K562 (cell line): ENCODE measurements around the gene GOSR1. TPM values are rescaled to one million over a fixed set of nuclear protein-coding genes. Genes with fewer than 3 reads are reported as not detected.

Experiments used
- ATAC-seq: fragments of 200-7000 bp; cut with Tn5 transposase; 3 replicates; pipeline ENCODE4 v1.9.1; 2020; ENCODE audit warnings: moderate library complexity
- BruUV-seq: library from RNA; stranded (reverse); fragments of 400-500 nt; replicated peaks from 2 replicates; lab custom pipeline; 2021; lab: Mats Ljungman, UMichigan
- CTCF ChIA-PET: fragments of 300-600 bp; formaldehyde crosslinking; extraction: SDS; loops from one replicate; lab custom pipeline; 2021; ENCODE audit warnings: low intra/inter-chr PET ratio; lab: Yijun Ruan, JAX
- POLR2A ChIA-PET: fragments of 300-600, 350-650 bp; sonication (Branson Sonifier 250); formaldehyde crosslinking; extraction: SDS; loops from one replicate; lab custom pipeline; 2021; ENCODE audit warnings: antibody characterized with exemption, inconsistent platforms; lab: Yijun Ruan, JAX
- DNase-seq, 4 experiments: peaks; one replicate each; pipeline versions ENCODE4 v3.0.0 to v3.0.0-alpha.2; 2011 to 2018; ENCODE audit warnings: low spot score in 3 of 4, mixed read lengths in 3 of 4; ENCODE audit errors: extremely low read depth in 1 of 4
- FAIRE-seq: peaks from 2 replicates; lab custom pipeline; 2011; peaks lifted over from hg19 to GRCh38; lab: Jason Lieb, UNC
- H2AFZ ChIP-seq: 2 replicates; pipeline ENCODE4 v1.6.0; 2011; ENCODE audit warnings: low read depth, low read length, control low read depth, inconsistent platforms
- H3K27ac ChIP-seq: fragments of 200-600 bp; 3 replicates; pipeline ENCODE4 v1.8.0; 2011; ENCODE audit warnings: low read depth, mild to moderate bottlenecking, control low read depth, inconsistent platforms, low read length, moderate library complexity, mixed read lengths; ENCODE audit errors: extremely low read depth
- H3K27me3 ChIP-seq, 2 experiments: fragments of 300-600 bp in 1 of 2; 2 replicates in 1 of 2; 3 replicates in 1 of 2; pipeline versions ENCODE4 v1.6.0 to v1.8.0; 2011; ENCODE audit warnings: inconsistent platforms in 2 of 2, low read length in 2 of 2, mild to moderate bottlenecking in 1 of 2, mixed read lengths in 1 of 2, moderate library complexity in 1 of 2; ENCODE audit not compliant: control insufficient read depth in 2 of 2, insufficient read depth in 2 of 2
- H3K36me3 ChIP-seq: fragments of 300-600 bp; 3 replicates; pipeline ENCODE4 v1.8.0; 2011; ENCODE audit warnings: mild to moderate bottlenecking, low read length, inconsistent platforms; ENCODE audit not compliant: control insufficient read depth, insufficient read depth
- H3K4me1 ChIP-seq, 2 experiments: fragments of 200-600 bp in 1 of 2; replicated peaks in 1 of 2; 2 replicates in 1 of 2; 3 replicates in 1 of 2; pipeline versions ENCODE4 v1.5.1 to v1.8.0; 2011; ENCODE audit warnings: inconsistent platforms in 2 of 2, low read length in 2 of 2, mild to moderate bottlenecking in 1 of 2, mixed read lengths in 1 of 2, moderate library complexity in 1 of 2; ENCODE audit not compliant: control insufficient read depth in 2 of 2, insufficient read depth in 2 of 2
- H3K4me2 ChIP-seq: 2 replicates; pipeline ENCODE4 v1.6.1; 2011; ENCODE audit warnings: low read length, control low read depth, inconsistent platforms, mixed read lengths; ENCODE audit not compliant: insufficient read depth
- H3K4me3 ChIP-seq: fragments of 200-600 bp; sonication (generic), shearing (Covaris generic); 2 replicates; pipeline ENCODE4 v1.5.1; 2016; ENCODE audit warnings: control low read depth, inconsistent platforms
- H3K79me2 ChIP-seq: fragments of 200-600 bp; 3 replicates; pipeline ENCODE4 v1.8.0; 2011; ENCODE audit warnings: low read length, inconsistent platforms; ENCODE audit not compliant: control insufficient read depth, insufficient read depth
- H3K9ac ChIP-seq, 2 experiments: 2 replicates each; pipeline versions ENCODE4 v1.6.0 to v1.6.1; 2011; ENCODE audit warnings: low read depth in 2 of 2, low read length in 2 of 2, control low read depth in 1 of 2, inconsistent platforms in 1 of 2, mild to moderate bottlenecking in 1 of 2, mixed read lengths in 1 of 2; ENCODE audit not compliant: insufficient read depth in 1 of 2
- H3K9me1 ChIP-seq: one replicate; pipeline ENCODE4 v1.6.0; 2011; ENCODE audit warnings: inconsistent platforms, mild to moderate bottlenecking, low read length, moderate library complexity; ENCODE audit not compliant: control insufficient read depth, insufficient read depth
- H3K9me3 ChIP-seq: replicated peaks from 2 replicates; pipeline ENCODE4 v1.5.1; 2011; ENCODE audit warnings: low read depth, low read length, inconsistent platforms; ENCODE audit not compliant: control insufficient read depth, insufficient read depth
- H4K20me1 ChIP-seq: replicated peaks from 2 replicates; pipeline ENCODE4 v1.6.1; 2011; ENCODE audit warnings: low read length, inconsistent platforms, mixed read lengths; ENCODE audit not compliant: control insufficient read depth, insufficient read depth
- BRD4 ChIP-seq: fragments of 200-600 bp; sonication (generic); IDR thresholded peaks from 2 replicates; pipeline ENCODE4 v1.6.1; 2017; ENCODE audit warnings: inconsistent platforms
- CBX1 ChIP-seq: sonication (generic); IDR thresholded peaks from 2 replicates; pipeline ENCODE4 v1.6.1; 2016; ENCODE audit warnings: antibody characterized with exemption, low read depth, mild to moderate bottlenecking
- KDM4B ChIP-seq, 2 experiments: fragments of 450-650 bp in 1 of 2; sonication (generic) in 1 of 2; IDR thresholded peaks; 2 replicates each; pipeline ENCODE4 v1.6.1; 2016 to 2017; ENCODE audit warnings: borderline replicate concordance in 2 of 2, antibody characterized with exemption in 1 of 2, low read depth in 1 of 2, mild to moderate bottlenecking in 1 of 2
- KLF1 ChIP-seq: fragments of 450-650 bp; IDR thresholded peaks from 2 replicates; pipeline ENCODE4 v1.6.1; 2016; ENCODE audit warnings: missing genetic modification characterization, missing compliant biosample characterization
- MAFF ChIP-seq: IDR thresholded peaks from 2 replicates; pipeline ENCODE4 v1.6.1; 2012; ENCODE audit warnings: low read length, improper control_type of control experiment
- NR1H2 ChIP-seq: sonication (generic); formaldehyde crosslinking; IDR thresholded peaks from 2 replicates; pipeline ENCODE4 v1.4.0; 2020; ENCODE audit warnings: mild to moderate bottlenecking, missing genetic modification reagents
- RFX1 ChIP-seq: fragments of 450-650 bp; IDR thresholded peaks from 2 replicates; pipeline ENCODE4 v1.6.1; 2016; ENCODE audit warnings: mild to moderate bottlenecking, moderate library complexity
- SNRNP70 ChIP-seq: fragments of 200-400 bp; formaldehyde crosslinking; optimal IDR thresholded peaks from 2 replicates; pipeline ENCODE3; 2017; ENCODE audit warnings: low read depth, low read length
- TOE1 ChIP-seq, 2 experiments: fragments of 450-650 bp in 1 of 2; sonication (generic) in 1 of 2; formaldehyde crosslinking in 1 of 2; IDR thresholded peaks; 2 replicates each; pipeline versions ENCODE4 v1.7.1 to v1.8.0; 2016 to 2022; ENCODE audit warnings: borderline replicate concordance in 2 of 2, mild to moderate bottlenecking in 2 of 2, antibody characterized with exemption in 1 of 2, inconsistent platforms in 1 of 2, low read depth in 1 of 2, missing genetic modification reagents in 1 of 2, moderate library complexity in 1 of 2
- WGBS: fragments of 100-300 bp; shearing (Covaris generic); methylation state at CpG from one replicate; pipeline ENCODE4 v1.1.6; 2016; ENCODE audit warnings: low coverage, mixed read lengths; ENCODE audit not compliant: insufficient coverage; ENCODE audit errors: missing lambda C conversion rate; 5-methylcytosine and 5-hydroxymethylcytosine counted together
- in situ Hi-C: fragments of 300-500 bp; cut with MboI; formaldehyde crosslinking; loops from 4 replicates; pipeline ENCODE4 v1.15.0; 2018; ENCODE audit warnings: inconsistent platforms, mixed read lengths
- intact Hi-C: fragments of 100-400 bp; cut with micrococcal nuclease; formaldehyde crosslinking; loops from 2 replicates; pipeline ENCODE4 v1.14.2; 2022
- polyA plus RNA-seq, 8 experiments: library from polyadenylated mRNA; depleted of rRNA in 4 of 8; stranded (reverse) in 5 of 8; unstranded in 3 of 8; fragments of >200 nt; fragmentation: Nextera tagmentation in 2 of 8; fragmentation: Illumina TruSeq in 1 of 8; extraction: Ambion mirVana in 2 of 8; extraction: Trizol in 1 of 8; gene quantifications; 2 replicates each; pipeline versions ENCODE4 v1.2.1 to v1.2.3, GENCODE V29; 2011 to 2014; ENCODE audit warnings: inconsistent platforms in 1 of 8, missing spikeins in 1 of 8
- total RNA-seq, 7 experiments: library from RNA; depleted of rRNA in 6 of 7; stranded (reverse); fragments of >200 nt in 6 of 7; fragmentation: Illumina TruSeq in 2 of 7; extraction: Trizol in 2 of 7; gene quantifications; 2 replicates each; pipeline versions ENCODE4 v1.2.1 to v1.2.3, GENCODE V29; 2011 to 2021; ENCODE audit warnings: low replicate concordance in 1 of 7
- TF ChIP-seq, protein P1 (sequence below), 3 experiments: IDR thresholded peaks in 2 of 3; conservative IDR thresholded peaks in 1 of 3; 2 replicates each; pipeline ENCODE4 v1.5.1; 2011 to 2012; ENCODE audit warnings: low read length in 3 of 3, mild to moderate bottlenecking in 3 of 3, control low read depth in 2 of 3, improper control_type of control experiment in 1 of 3, inconsistent platforms in 1 of 3, low read depth in 1 of 3, mixed read lengths in 1 of 3, moderate library complexity in 1 of 3; ENCODE audit not compliant: insufficient read depth in 2 of 3
- TF ChIP-seq, protein P2 (sequence below): fragments of 450-650 bp; IDR thresholded peaks from 2 replicates; pipeline ENCODE4 v1.7.0; 2016; ENCODE audit warnings: borderline replicate concordance
- TF ChIP-seq, protein P3 (sequence below): fragments of 450-650 bp; IDR thresholded peaks from 2 replicates; pipeline ENCODE4 v1.6.1; 2016; ENCODE audit warnings: borderline replicate concordance
- TF ChIP-seq, protein P4 (sequence below): sonication (generic); formaldehyde crosslinking; IDR thresholded peaks from 2 replicates; pipeline ENCODE4 v1.8.0; 2022; ENCODE audit warnings: missing genetic modification reagents, mild to moderate bottlenecking, borderline replicate concordance

GOSR1 gene
- total and polyA plus RNA-seq, 9 of the 15 experiments (the other 6 are each of a cell fraction or from before 2014, with no cell fraction given): 17.6 to 95.5 (median 33.3) TPM

DNA sequence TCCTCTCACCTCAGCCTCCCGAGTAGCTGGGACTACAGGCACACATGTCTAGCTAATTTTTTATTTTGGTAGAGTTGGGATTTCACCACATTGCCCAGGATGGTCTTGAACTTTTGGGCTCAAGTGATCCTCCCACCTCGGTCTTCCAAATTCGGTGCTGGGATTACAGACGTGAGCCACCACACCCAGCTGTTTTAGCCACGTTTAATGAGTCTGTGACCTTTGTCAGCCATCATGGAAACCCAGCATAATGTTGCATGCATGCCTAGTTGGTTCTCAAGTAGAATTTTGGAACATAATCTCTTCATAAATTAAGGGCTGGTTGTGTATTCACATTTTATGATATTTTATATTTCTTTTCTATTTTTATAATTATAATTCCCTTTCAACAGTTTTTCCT lies 42.0 kb downstream of the GOSR1 start:
- TF ChIP-seq NR1H2 (no peak), CBX1 (no peak), KLF1 (no peak), KDM4B (IDR thresholded peaks at IDR 0.05; ENCODE audit: borderline replicate concordance in 2 of 2, low read depth in 1 of 2) (no peak), SNRNP70 (no peak), MAFF (no peak), BRD4 (no peak), RFX1 (no peak), TOE1 (IDR thresholded peaks at IDR 0.05; ENCODE audit: borderline replicate concordance) (no peak), TOE1 (CRISPR knock-in tag; IDR thresholded peaks at IDR 0.05; ENCODE audit: borderline replicate concordance, low read depth) (no peak)
- TF ChIP-seq, protein P1, sequence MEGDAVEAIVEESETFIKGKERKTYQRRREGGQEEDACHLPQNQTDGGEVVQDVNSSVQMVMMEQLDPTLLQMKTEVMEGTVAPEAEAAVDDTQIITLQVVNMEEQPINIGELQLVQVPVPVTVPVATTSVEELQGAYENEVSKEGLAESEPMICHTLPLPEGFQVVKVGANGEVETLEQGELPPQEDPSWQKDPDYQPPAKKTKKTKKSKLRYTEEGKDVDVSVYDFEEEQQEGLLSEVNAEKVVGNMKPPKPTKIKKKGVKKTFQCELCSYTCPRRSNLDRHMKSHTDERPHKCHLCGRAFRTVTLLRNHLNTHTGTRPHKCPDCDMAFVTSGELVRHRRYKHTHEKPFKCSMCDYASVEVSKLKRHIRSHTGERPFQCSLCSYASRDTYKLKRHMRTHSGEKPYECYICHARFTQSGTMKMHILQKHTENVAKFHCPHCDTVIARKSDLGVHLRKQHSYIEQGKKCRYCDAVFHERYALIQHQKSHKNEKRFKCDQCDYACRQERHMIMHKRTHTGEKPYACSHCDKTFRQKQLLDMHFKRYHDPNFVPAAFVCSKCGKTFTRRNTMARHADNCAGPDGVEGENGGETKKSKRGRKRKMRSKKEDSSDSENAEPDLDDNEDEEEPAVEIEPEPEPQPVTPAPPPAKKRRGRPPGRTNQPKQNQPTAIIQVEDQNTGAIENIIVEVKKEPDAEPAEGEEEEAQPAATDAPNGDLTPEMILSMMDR (IDR thresholded peaks at IDR 0.05 in 2 of 3, conservative IDR thresholded peaks at IDR 0.05 in 1 of 3; ENCODE audit: insufficient read depth in 2 of 3, low read depth in 1 of 3, low read length in 3 of 3): no peak
- TF ChIP-seq, protein P2, sequence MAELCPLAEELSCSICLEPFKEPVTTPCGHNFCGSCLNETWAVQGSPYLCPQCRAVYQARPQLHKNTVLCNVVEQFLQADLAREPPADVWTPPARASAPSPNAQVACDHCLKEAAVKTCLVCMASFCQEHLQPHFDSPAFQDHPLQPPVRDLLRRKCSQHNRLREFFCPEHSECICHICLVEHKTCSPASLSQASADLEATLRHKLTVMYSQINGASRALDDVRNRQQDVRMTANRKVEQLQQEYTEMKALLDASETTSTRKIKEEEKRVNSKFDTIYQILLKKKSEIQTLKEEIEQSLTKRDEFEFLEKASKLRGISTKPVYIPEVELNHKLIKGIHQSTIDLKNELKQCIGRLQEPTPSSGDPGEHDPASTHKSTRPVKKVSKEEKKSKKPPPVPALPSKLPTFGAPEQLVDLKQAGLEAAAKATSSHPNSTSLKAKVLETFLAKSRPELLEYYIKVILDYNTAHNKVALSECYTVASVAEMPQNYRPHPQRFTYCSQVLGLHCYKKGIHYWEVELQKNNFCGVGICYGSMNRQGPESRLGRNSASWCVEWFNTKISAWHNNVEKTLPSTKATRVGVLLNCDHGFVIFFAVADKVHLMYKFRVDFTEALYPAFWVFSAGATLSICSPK: no peak
- TF ChIP-seq, protein P3, sequence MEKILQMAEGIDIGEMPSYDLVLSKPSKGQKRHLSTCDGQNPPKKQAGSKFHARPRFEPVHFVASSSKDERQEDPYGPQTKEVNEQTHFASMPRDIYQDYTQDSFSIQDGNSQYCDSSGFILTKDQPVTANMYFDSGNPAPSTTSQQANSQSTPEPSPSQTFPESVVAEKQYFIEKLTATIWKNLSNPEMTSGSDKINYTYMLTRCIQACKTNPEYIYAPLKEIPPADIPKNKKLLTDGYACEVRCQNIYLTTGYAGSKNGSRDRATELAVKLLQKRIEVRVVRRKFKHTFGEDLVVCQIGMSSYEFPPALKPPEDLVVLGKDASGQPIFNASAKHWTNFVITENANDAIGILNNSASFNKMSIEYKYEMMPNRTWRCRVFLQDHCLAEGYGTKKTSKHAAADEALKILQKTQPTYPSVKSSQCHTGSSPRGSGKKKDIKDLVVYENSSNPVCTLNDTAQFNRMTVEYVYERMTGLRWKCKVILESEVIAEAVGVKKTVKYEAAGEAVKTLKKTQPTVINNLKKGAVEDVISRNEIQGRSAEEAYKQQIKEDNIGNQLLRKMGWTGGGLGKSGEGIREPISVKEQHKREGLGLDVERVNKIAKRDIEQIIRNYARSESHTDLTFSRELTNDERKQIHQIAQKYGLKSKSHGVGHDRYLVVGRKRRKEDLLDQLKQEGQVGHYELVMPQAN: no peak
- TF ChIP-seq, protein P4, sequence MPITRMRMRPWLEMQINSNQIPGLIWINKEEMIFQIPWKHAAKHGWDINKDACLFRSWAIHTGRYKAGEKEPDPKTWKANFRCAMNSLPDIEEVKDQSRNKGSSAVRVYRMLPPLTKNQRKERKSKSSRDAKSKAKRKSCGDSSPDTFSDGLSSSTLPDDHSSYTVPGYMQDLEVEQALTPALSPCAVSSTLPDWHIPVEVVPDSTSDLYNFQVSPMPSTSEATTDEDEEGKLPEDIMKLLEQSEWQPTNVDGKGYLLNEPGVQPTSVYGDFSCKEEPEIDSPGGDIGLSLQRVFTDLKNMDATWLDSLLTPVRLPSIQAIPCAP: no peak
- DNase-seq (no peak), ATAC-seq (no peak), FAIRE-seq (no peak)
- CTCF ChIA-PET: no interaction called here
- Histone ChIP-seq H3K79me2 (no peaks in the 10 kb centered on the region; the same call in 2 of the 3 replicates), H3K36me3 (peaks cover 56% of the 10 kb centered on the region), H3K4me2 (no peak overlapping the region), H3K9me1 (no peaks in the 10 kb centered on the region), H4K20me1 (no peaks in the 10 kb centered on the region), H3K27ac (no peak overlapping the region), H3K9ac (no peak overlapping the region), H3K4me3 (no peak overlapping the region), H2AFZ (no peak overlapping the region), H3K27me3 (no peaks in the 10 kb centered on the region), H3K9me3 (no peaks in the 10 kb centered on the region), H3K4me1 (no peaks in the 10 kb centered on the region)
- 81% methylated on average over 5 of the region's 5 CpGs for WGBS
- in situ Hi-C loops: no loop called here
- intact Hi-C loops: no loop called here
- POLR2A ChIA-PET: interaction anchor here (0.5 to 1.2 kb wide), 3 partner anchors 9 to 129 kb away, joined by 3 read pairs; no protein-coding TSS in a partner anchor
- BruUV-seq: no TSS peak
